ENCODE results near the gene ETV6.

ETV6 gene

DNA sequence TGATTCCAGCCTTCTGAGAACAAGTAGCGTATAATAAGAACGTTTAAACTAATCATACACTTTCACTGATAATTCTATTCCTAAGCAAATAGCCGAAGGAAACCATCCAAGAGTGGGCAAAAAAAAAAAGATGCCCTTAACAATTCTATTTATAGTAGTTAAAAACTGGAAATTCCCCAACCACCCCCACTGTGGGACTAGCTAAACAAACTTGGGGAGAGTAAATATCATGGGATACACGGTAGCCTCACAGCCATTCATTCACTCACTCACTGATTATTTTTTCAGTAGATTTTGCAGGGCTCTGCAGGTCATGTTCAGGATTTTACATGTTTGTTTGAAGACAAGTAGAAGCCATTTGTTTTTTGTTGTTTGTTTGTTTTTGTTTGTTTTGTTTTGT lies 197.0 kb downstream of the ETV6 start:
- no peak for DNase-seq (ENCODE audit: low read depth)
- no peak overlapping the region for H3K4me3 ChIP-seq (replicated peaks; ENCODE audit: low read depth, low read length)
- TF ChIP-seq, protein P1, sequence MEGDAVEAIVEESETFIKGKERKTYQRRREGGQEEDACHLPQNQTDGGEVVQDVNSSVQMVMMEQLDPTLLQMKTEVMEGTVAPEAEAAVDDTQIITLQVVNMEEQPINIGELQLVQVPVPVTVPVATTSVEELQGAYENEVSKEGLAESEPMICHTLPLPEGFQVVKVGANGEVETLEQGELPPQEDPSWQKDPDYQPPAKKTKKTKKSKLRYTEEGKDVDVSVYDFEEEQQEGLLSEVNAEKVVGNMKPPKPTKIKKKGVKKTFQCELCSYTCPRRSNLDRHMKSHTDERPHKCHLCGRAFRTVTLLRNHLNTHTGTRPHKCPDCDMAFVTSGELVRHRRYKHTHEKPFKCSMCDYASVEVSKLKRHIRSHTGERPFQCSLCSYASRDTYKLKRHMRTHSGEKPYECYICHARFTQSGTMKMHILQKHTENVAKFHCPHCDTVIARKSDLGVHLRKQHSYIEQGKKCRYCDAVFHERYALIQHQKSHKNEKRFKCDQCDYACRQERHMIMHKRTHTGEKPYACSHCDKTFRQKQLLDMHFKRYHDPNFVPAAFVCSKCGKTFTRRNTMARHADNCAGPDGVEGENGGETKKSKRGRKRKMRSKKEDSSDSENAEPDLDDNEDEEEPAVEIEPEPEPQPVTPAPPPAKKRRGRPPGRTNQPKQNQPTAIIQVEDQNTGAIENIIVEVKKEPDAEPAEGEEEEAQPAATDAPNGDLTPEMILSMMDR (IDR thresholded peaks at IDR 0.05; ENCODE audit: low read length, missing control alignments) = no peak

DNA sequence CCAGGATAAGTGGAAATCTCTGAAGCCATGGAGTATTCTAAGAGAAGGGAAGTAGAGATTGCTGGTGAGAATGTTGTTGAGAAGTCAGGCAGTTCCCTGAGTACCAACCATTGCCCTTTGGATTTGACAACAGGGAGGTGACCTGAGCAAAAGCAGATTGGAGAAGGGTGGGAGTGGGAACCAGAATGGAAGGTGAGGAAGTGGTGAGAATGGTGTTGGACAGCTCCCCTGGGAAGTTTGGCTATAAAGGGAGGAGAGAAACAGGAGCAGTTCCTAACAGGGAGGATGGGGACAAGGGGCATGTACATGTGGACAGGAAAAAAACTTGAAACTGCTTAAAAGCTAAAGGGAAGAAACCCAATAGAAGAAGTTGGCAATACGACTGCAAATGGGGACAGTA lies 198.1 kb downstream of the ETV6 start:
- no peak for DNase-seq (ENCODE audit: low read depth)
- TF ChIP-seq, protein P1 (IDR thresholded peaks at IDR 0.05; ENCODE audit: low read length, missing control alignments) = no peak
- no peak overlapping the region for H3K4me3 ChIP-seq (replicated peaks; ENCODE audit: low read depth, low read length)

DNA sequence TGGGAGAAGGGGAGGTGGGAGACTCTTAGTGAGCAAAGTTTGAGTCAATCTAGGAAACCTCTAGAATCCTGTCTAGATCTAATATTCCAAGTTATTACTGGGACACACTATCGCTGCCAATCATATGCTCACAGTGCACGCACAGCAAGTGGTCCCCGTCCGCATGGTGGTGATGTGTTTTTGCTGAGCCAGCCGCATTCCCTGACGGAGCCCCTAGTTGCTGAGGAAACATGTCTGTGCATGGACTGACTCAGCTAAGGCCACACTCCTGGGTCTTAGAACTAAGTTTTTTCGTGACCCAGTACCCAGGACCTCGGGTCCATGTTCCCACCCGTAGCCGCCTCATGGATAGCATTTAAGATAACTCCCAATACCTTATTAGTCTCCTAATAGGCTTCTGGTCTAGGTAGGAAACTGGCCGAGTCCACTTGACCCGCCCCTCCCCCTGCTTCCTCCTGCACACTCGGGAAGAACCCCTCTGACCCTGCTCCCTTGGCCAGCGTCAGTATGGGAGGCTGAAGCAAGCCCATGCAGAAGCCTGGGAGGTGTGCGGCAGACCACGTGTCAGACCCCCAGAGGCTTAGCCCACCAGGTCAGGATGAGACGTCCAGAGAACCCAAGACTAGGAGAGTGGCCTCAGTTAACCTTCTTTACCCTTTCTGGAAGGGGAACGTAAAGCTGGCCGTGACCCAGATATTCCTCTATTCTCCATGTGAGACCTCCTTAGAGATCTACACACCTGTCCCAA lies 200.5 kb downstream of the ETV6 start:
- no peak overlapping the region for H3K4me3 ChIP-seq (replicated peaks; ENCODE audit: low read depth, low read length)
- TF ChIP-seq, protein P1 (IDR thresholded peaks at IDR 0.05; ENCODE audit: low read length, missing control alignments) = no peak
- no peak for DNase-seq (ENCODE audit: low read depth)

DNA sequence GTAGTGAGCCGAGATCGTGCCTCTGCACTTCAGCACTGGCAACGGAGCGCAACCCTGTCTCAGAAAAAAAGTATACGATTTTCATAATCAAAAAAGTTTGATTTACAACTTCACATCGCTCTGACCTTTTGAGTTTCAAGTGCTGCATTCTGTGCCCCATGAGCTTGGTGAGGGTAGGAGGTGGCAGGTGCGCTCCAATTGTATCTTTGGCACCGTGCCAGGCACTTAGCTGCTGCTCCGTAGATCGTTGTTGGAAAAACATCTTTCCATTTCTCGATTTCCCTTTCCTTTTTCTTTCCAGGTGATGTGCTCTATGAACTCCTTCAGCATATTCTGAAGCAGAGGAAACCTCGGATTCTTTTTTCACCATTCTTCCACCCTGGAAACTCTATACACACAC lies 203.7 kb downstream of the ETV6 start:
- H3K4me3 ChIP-seq (replicated peaks; ENCODE audit: low read depth, low read length) = no peak overlapping the region
- TF ChIP-seq, protein P1 (IDR thresholded peaks at IDR 0.05; ENCODE audit: low read length, missing control alignments) = no peak
- DNase-seq (ENCODE audit: low read depth) = no peak

DNA sequence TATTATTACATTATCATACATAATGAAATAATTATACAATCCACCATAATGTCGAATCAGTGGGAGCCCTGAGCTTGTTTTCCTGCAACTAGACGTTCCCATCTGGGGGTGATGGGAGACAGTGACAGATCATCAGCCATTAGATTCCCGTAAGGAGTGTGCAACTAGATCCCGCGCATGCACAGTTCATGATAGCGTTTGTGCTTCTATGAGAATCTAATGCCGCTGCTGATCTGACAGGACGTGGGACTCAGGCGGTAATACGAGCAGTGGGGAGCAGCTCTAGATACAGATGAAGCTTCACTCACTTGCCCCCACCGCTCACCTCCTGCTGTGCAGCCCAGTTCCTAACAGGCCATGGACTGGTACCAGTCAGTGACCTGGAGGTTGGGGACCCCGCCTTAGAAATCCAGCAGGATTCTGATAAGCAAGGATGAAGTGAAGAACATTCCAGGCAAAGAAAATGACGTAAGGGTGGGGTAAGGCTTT lies 204.6 kb downstream of the ETV6 start:
- TF ChIP-seq, protein P1 (IDR thresholded peaks at IDR 0.05; ENCODE audit: low read length, missing control alignments) = no peak
- no peak overlapping the region for H3K4me3 ChIP-seq (replicated peaks; ENCODE audit: low read depth, low read length)
- DNase-seq (ENCODE audit: low read depth) = no peak

DNA sequence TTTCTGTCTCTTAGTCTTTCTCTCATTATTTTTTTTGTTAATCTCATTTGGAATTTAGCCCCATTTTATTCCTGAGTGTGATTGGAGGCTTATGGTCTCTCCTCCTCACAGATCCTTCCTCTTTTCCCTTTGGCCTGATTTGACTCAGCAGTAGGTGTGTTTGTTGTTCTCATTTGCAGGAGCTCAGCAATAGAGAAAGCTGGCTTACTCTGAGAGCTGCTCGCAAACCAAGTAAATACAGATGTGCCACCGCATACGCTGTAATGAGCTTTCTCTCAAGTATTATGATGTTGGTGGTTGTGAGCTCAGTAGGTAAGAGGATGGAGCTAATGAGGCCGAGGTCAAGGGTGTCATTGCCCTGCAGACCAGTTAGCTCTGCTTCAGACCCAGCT lies 206.5 kb downstream of the ETV6 start:
- TF ChIP-seq, protein P1 (IDR thresholded peaks at IDR 0.05; ENCODE audit: low read length, missing control alignments) = no peak
- no peak overlapping the region for H3K4me3 ChIP-seq (replicated peaks; ENCODE audit: low read depth, low read length)
- no peak for DNase-seq (ENCODE audit: low read depth)

DNA sequence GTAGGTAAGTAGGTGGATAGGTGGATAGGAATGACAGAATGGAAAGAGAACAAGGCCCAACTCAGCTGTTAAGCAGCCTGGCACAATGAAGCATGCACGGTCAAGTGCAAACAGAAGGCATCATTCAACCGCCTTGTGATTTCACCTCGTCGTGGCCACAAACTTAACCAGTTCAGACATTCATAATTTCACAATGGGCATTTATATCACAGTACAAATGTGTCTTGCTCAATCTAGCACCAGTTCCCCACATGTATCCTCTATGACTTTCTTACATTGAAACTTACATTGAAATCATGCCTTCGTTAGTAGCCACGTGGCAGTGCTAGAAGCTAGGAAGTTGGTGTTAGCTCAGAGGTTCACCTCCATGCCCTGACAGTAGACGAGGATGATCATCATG lies 207.5 kb downstream of the ETV6 start:
- H3K4me3 ChIP-seq (replicated peaks; ENCODE audit: low read depth, low read length) = no peak overlapping the region
- no peak for DNase-seq (ENCODE audit: low read depth)
- TF ChIP-seq, protein P1 (IDR thresholded peaks at IDR 0.05; ENCODE audit: low read length, missing control alignments) = no peak
